ENCODE measurements around the gene VEZF1.

VEZF1 gene

GRCh38 chr17:57983446-57983845 lies 4.6 kb downstream of the VEZF1 start:
- Histone ChIP-seq H3K27me3 (ENCODE audit: insufficient read depth, poor library complexity, severe bottlenecking) (no peaks in the 10 kb centered on the region), H3K4me3 (replicated peaks; ENCODE audit: insufficient read depth, low read length) (no peak overlapping the region), H3K27ac (replicated peaks) (no peak overlapping the region)
- no peak for DNase-seq (ENCODE audit: low read depth in 1 of 2, low spot score in 1 of 2)
- TF ChIP-seq REST (IDR thresholded peaks at IDR 0.05; ENCODE audit: insufficient replicate concordance, low read depth) (no peak), GABPA (IDR thresholded peaks at IDR 0.05; ENCODE audit: low read depth) (no peak), CTCF (IDR thresholded peaks at IDR 0.05; ENCODE audit: insufficient read depth, low read length) (no peak), SPI1 (IDR thresholded peaks at IDR 0.05; ENCODE audit: borderline replicate concordance, low read depth) (no peak), POLR2AphosphoS5 (IDR thresholded peaks at IDR 0.05; ENCODE audit: low read depth) (no peak)

- no peak overlapping the region for H3K4me3 ChIP-seq (replicated peaks; ENCODE audit: insufficient read depth, low read length)
- no peaks in the 10 kb centered on the region for H3K27me3 ChIP-seq (ENCODE audit: insufficient read depth, poor library complexity, severe bottlenecking)
- DNase-seq (ENCODE audit: low read depth in 1 of 2, low spot score in 1 of 2), result no peak
- TF ChIP-seq GABPA (IDR thresholded peaks at IDR 0.05; ENCODE audit: low read depth), result no peak
- TF ChIP-seq REST (IDR thresholded peaks at IDR 0.05; ENCODE audit: insufficient replicate concordance, low read depth), result no peak
- TF ChIP-seq CTCF (IDR thresholded peaks at IDR 0.05; ENCODE audit: insufficient read depth, low read length), result no peak
- no peak for TF ChIP-seq POLR2AphosphoS5 (IDR thresholded peaks at IDR 0.05; ENCODE audit: low read depth)
- no peak for TF ChIP-seq SPI1 (IDR thresholded peaks at IDR 0.05; ENCODE audit: borderline replicate concordance, low read depth)
- no peak overlapping the region for H3K27ac ChIP-seq (replicated peaks)
Observed at GRCh38 chr17:57982452-57983170, 5.4 kb downstream of the VEZF1 start.

- H3K4me3 ChIP-seq (replicated peaks; ENCODE audit: insufficient read depth, low read length), result no peak overlapping the region
- no peak for TF ChIP-seq GABPA (IDR thresholded peaks at IDR 0.05; ENCODE audit: low read depth)
- H3K27me3 ChIP-seq (ENCODE audit: insufficient read depth, poor library complexity, severe bottlenecking), result no peaks in the 10 kb centered on the region
- H3K27ac ChIP-seq (replicated peaks), result no peak overlapping the region
- DNase-seq (ENCODE audit: low read depth in 1 of 2, low spot score in 1 of 2), result no peak
Observed at GRCh38 chr17:57980522-57980921, 7.5 kb downstream of the VEZF1 start.

GRCh38 chr17:57979076-57979475 lies 9.0 kb downstream of the VEZF1 start:
- Histone ChIP-seq H3K27me3 (ENCODE audit: insufficient read depth, poor library complexity, severe bottlenecking) (no peaks in the 10 kb centered on the region), H3K27ac (replicated peaks) (no peak overlapping the region), H3K4me3 (replicated peaks; ENCODE audit: insufficient read depth, low read length) (no peak overlapping the region)
- DNase-seq (ENCODE audit: low read depth in 1 of 2, low spot score in 1 of 2), result no peak
- TF ChIP-seq POLR2AphosphoS5 (IDR thresholded peaks at IDR 0.05; ENCODE audit: low read depth) (no peak), SPI1 (IDR thresholded peaks at IDR 0.05; ENCODE audit: borderline replicate concordance, low read depth) (no peak), GABPA (IDR thresholded peaks at IDR 0.05; ENCODE audit: low read depth) (no peak), CTCF (IDR thresholded peaks at IDR 0.05; ENCODE audit: insufficient read depth, low read length) (no peak), REST (IDR thresholded peaks at IDR 0.05; ENCODE audit: insufficient replicate concordance, low read depth) (no peak)
